ENCODE data around the gene XRCC4.

DNA sequence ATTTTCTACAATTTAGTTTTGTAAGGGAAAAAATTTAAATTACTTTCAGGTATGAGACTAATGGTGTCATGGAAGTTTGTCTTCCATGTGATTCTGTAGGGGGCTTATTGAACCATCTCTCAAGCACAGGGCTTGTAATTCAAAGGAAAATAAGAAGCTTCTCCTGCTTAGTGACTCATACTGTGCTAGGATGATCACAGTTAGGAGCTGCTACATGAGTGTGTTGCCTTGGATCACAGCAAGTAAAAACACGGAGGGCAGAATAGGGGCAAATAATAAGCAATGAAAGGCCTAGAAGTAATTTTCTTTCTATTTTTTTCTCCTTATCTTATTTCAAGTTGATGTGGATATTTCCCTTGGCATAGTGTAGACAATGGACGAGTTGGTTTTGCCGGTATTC lies 29.1 kb upstream of the XRCC4 start:
- TF ChIP-seq, protein P1, sequence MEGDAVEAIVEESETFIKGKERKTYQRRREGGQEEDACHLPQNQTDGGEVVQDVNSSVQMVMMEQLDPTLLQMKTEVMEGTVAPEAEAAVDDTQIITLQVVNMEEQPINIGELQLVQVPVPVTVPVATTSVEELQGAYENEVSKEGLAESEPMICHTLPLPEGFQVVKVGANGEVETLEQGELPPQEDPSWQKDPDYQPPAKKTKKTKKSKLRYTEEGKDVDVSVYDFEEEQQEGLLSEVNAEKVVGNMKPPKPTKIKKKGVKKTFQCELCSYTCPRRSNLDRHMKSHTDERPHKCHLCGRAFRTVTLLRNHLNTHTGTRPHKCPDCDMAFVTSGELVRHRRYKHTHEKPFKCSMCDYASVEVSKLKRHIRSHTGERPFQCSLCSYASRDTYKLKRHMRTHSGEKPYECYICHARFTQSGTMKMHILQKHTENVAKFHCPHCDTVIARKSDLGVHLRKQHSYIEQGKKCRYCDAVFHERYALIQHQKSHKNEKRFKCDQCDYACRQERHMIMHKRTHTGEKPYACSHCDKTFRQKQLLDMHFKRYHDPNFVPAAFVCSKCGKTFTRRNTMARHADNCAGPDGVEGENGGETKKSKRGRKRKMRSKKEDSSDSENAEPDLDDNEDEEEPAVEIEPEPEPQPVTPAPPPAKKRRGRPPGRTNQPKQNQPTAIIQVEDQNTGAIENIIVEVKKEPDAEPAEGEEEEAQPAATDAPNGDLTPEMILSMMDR (IDR thresholded peaks at IDR 0.05; ENCODE audit: low read depth, low read length): no peak
- TF ChIP-seq POLR2A (IDR thresholded peaks at IDR 0.05; ENCODE audit: extremely low read depth, insufficient read length): no peak
- TF ChIP-seq, protein P2, sequence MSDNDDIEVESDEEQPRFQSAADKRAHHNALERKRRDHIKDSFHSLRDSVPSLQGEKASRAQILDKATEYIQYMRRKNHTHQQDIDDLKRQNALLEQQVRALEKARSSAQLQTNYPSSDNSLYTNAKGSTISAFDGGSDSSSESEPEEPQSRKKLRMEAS (IDR thresholded peaks at IDR 0.05; ENCODE audit: low read depth, low read length): no peak

Measured in NB4 (cell line).